HepG2 (cell line): ENCODE data around the gene ATN1. TPM values are rescaled to one million over a fixed set of nuclear protein-coding genes. Genes with fewer than 3 reads are reported as not detected.

Experiments
- ASH2L ChIP-seq: fragments of 300-600, 200-600 bp; sonication (generic); IDR thresholded peaks from 2 replicates; pipeline ENCODE4 v1.7.0; 2017; ENCODE audit warnings: low read depth, mild to moderate bottlenecking, moderate library complexity, mixed read lengths, low read length; ENCODE audit not compliant: insufficient read length
- ATF7-NPFF ChIP-seq: sonication (generic); formaldehyde crosslinking; IDR thresholded peaks from 2 replicates; pipeline ENCODE4 v1.8.1; 2023; ENCODE audit warnings: mild to moderate bottlenecking, low read depth, missing genetic modification reagents, moderate library complexity
- CBX1 ChIP-seq: IDR thresholded peaks from one replicate; pipeline ENCODE4 v1.6.1; 2016; ENCODE audit warnings: antibody characterized with exemption, low read depth
- DR1 ChIP-seq: sonication (generic); formaldehyde crosslinking; IDR thresholded peaks from 2 replicates; pipeline ENCODE4 v1.8.0; 2021; ENCODE audit warnings: mild to moderate bottlenecking, missing genetic modification reagents, inconsistent platforms
- DRAP1 ChIP-seq: IDR thresholded peaks from 2 replicates; pipeline ENCODE4 v1.6.1; 2016; ENCODE audit warnings: missing genetic modification reagents, missing compliant biosample characterization
- ERF ChIP-seq: IDR thresholded peaks from 2 replicates; pipeline ENCODE4 v1.6.1; 2018; ENCODE audit warnings: missing biosample characterization, missing genetic modification reagents
- GLI4 ChIP-seq: sonication (generic); formaldehyde crosslinking; IDR thresholded peaks from 2 replicates; pipeline ENCODE4 v1.5.1; 2020; ENCODE audit warnings: missing genetic modification reagents, mild to moderate bottlenecking, moderate library complexity, borderline replicate concordance
- HNRNPLL ChIP-seq: fragments of 200-400 bp; formaldehyde crosslinking; IDR thresholded peaks from 2 replicates; pipeline ENCODE4 v1.6.1; 2017; ENCODE audit warnings: mild to moderate bottlenecking, low read depth, low read length; ENCODE audit not compliant: poor library complexity, severe bottlenecking
- MAZ ChIP-seq, 2 experiments: sonication (generic) in 1 of 2; formaldehyde crosslinking in 1 of 2; IDR thresholded peaks; 2 replicates each; pipeline versions ENCODE4 v1.5.0 to v1.6.1; 2012 to 2020; ENCODE audit warnings: low read depth in 2 of 2, mild to moderate bottlenecking in 2 of 2, borderline replicate concordance in 1 of 2, improper control_type of control experiment in 1 of 2, low read length in 1 of 2, missing genetic modification reagents in 1 of 2, moderate library complexity in 1 of 2
- NKX3-1 ChIP-seq: sonication (generic); formaldehyde crosslinking; IDR thresholded peaks from 2 replicates; pipeline ENCODE4 v1.5.0; 2020; ENCODE audit warnings: missing genetic modification reagents
- POLR2AphosphoS5 ChIP-seq: IDR thresholded peaks from 2 replicates; pipeline ENCODE4 v1.6.1; 2012; ENCODE audit warnings: low read depth, low read length
- RAD21 ChIP-seq: fragments of 450-650 bp; formaldehyde crosslinking; IDR thresholded peaks from 2 replicates; pipeline ENCODE4 v1.5.0; 2020; ENCODE audit warnings: mild to moderate bottlenecking
- RFX3 ChIP-seq: IDR thresholded peaks from 2 replicates; pipeline ENCODE4 v1.6.1; 2016; ENCODE audit warnings: missing biosample characterization, missing genetic modification reagents
- RFXAP ChIP-seq: sonication (generic); formaldehyde crosslinking; IDR thresholded peaks from 2 replicates; pipeline ENCODE4 v1.4.0; 2020; ENCODE audit warnings: missing genetic modification reagents, borderline replicate concordance
- SPEN ChIP-seq: sonication (generic); formaldehyde crosslinking; IDR thresholded peaks from 2 replicates; pipeline ENCODE4 v1.5.1; 2020; ENCODE audit warnings: low read depth, mild to moderate bottlenecking, missing genetic modification reagents
- ZC3H4 ChIP-seq: sonication (generic); formaldehyde crosslinking; IDR thresholded peaks from 2 replicates; pipeline ENCODE4 v1.4.0; 2020; ENCODE audit warnings: missing genetic modification reagents, borderline replicate concordance
- ZNF136 ChIP-seq: sonication (generic); formaldehyde crosslinking; IDR thresholded peaks from 2 replicates; pipeline ENCODE4 v1.8.1; 2022; ENCODE audit warnings: low read depth, mild to moderate bottlenecking, moderate library complexity, missing genetic modification reagents
- ZNF264 ChIP-seq: sonication (generic); formaldehyde crosslinking; IDR thresholded peaks from 2 replicates; pipeline ENCODE4 v1.4.0; 2020; ENCODE audit warnings: missing genetic modification reagents
- ZNF432 ChIP-seq: sonication (generic); formaldehyde crosslinking; IDR thresholded peaks from 2 replicates; pipeline ENCODE4 v1.5.0; 2020; ENCODE audit warnings: missing genetic modification reagents, mild to moderate bottlenecking, borderline replicate concordance
- ZNF503 ChIP-seq: sonication (generic); formaldehyde crosslinking; IDR thresholded peaks from 2 replicates; pipeline ENCODE4 v1.4.0; 2020; ENCODE audit warnings: missing genetic modification reagents
- ZNF546 ChIP-seq: sonication (generic); formaldehyde crosslinking; conservative IDR thresholded peaks from 2 replicates; pipeline ENCODE4 v1.8.1; 2023; ENCODE audit warnings: mild to moderate bottlenecking, missing genetic modification reagents
- ZSCAN25 ChIP-seq: sonication (generic); formaldehyde crosslinking; IDR thresholded peaks from 2 replicates; pipeline ENCODE4 v1.8.0; 2022; ENCODE audit warnings: mild to moderate bottlenecking, missing genetic modification reagents
- polyA plus RNA-seq, 8 experiments: library from polyadenylated mRNA; depleted of rRNA in 3 of 8; stranded (reverse) in 7 of 8; unstranded in 1 of 8; fragments of >200 nt; fragmentation: Illumina TruSeq in 4 of 8; extraction: Trizol in 4 of 8; gene quantifications; 2 replicates each; pipeline versions ENCODE4 v1.2.1 to v1.2.3, GENCODE V29; 2011 to 2016; ENCODE audit warnings: low read depth in 4 of 8, missing spikeins in 1 of 8, mixed read lengths in 1 of 8; ENCODE audit not compliant: insufficient read depth in 1 of 8
- total RNA-seq, 5 experiments: library from RNA; depleted of rRNA; stranded (reverse); fragments of >200 nt; fragmentation: Illumina TruSeq; extraction: Trizol; gene quantifications; 2 replicates each; pipeline ENCODE4 v1.2.3, GENCODE V29; 2016; ENCODE audit warnings: low read depth in 1 of 5
- TF ChIP-seq, protein P1 (sequence below): sonication (generic); formaldehyde crosslinking; IDR thresholded peaks from 2 replicates; pipeline ENCODE4 v1.4.0; 2020; ENCODE audit warnings: missing genetic modification reagents, borderline replicate concordance

ATN1 gene
- total and polyA plus RNA-seq, 2 of the 13 experiments (the other 11 are each of a cell fraction or from before 2014, with no cell fraction given): 2.1 to 8.6 TPM

DNA sequence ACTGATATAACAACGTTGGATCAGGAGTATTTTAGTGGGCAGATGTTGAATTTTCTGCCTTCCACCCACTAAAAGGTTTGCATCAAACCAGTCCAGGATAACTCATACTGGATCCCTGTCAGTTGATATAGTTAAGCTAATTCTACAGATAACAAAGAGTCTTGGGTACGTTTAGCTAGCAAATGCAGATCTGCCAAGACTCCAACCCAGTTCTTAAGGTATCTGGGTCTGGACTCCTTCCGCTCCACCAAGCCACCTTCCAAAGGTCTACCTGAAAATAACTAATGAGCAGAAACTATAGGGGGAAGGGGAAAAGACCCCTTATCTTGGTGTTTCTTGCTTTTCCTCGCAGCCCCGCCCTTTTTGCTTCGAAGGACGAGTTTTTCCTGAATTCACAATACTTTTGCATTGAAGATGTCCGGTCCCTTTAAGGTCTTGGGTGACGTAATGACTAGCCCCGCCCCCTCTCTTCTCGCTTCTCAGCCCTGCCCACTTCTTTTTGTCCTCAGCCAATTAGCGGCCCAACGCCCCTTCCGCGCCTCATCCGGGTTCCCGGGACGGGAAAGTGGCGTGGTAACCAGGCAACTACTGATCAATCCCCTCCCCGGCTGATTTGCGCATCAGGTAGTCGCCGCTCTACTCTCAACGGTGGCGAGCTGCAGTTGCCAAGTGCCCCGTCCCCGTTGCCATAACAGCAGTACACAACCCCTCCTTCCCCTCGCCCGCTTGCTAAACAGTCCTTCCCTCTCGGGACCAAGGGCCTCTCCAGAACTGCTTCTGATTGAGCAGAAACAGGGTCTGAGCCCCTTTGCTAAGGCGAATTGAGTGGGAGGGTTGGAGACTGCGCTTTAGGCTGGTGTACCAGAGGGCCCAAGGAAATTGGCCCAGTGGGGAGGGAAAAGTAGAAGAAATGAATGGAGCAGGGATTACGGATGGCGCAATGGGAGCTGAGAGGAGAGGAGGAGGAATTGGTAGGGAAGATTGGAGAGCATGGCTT, 23.2 kb upstream of the ATN1 start, which contains the start of gene LRRC23 (continued):
- TF ChIP-seq, protein P1, sequence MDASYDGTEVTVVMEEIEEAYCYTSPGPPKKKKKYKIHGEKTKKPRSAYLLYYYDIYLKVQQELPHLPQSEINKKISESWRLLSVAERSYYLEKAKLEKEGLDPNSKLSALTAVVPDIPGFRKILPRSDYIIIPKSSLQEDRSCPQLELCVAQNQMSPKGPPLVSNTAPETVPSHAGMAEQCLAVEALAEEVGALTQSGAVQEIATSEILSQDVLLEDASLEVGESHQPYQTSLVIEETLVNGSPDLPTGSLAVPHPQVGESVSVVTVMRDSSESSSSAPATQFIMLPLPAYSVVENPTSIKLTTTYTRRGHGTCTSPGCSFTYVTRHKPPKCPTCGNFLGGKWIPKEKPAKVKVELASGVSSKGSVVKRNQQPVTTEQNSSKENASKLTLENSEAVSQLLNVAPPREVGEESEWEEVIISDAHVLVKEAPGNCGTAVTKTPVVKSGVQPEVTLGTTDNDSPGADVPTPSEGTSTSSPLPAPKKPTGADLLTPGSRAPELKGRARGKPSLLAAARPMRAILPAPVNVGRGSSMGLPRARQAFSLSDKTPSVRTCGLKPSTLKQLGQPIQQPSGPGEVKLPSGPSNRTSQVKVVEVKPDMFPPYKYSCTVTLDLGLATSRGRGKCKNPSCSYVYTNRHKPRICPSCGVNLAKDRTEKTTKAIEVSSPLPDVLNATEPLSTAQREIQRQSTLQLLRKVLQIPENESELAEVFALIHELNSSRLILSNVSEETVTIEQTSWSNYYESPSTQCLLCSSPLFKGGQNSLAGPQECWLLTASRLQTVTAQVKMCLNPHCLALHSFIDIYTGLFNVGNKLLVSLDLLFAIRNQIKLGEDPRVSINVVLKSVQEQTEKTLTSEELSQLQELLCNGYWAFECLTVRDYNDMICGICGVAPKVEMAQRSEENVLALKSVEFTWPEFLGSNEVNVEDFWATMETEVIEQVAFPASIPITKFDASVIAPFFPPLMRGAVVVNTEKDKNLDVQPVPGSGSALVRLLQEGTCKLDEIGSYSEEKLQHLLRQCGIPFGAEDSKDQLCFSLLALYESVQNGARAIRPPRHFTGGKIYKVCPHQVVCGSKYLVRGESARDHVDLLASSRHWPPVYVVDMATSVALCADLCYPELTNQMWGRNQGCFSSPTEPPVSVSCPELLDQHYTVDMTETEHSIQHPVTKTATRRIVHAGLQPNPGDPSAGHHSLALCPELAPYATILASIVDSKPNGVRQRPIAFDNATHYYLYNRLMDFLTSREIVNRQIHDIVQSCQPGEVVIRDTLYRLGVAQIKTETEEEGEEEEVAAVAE: no peak
- TF ChIP-seq RFX3: peak; percentile 85
- no peak for TF ChIP-seq NKX3-1 (CRISPR knock-in tag)
- TF ChIP-seq ZNF264: peak; percentile 25; the same call in 1 of the 2 replicates
- TF ChIP-seq CBX1: no peak
- TF ChIP-seq MAZ (IDR thresholded peaks at IDR 0.05; ENCODE audit: borderline replicate concordance, low read depth, low read length): 0 out of 2 replicates have a peak, but pooled peaks have one; percentile 14
- no peak for TF ChIP-seq MAZ (CRISPR knock-in tag; IDR thresholded peaks at IDR 0.05; ENCODE audit: low read depth)
- no peak for TF ChIP-seq RAD21
- peak; percentile 100 for TF ChIP-seq HNRNPLL
- peak; percentile 58 for TF ChIP-seq POLR2AphosphoS5
- peak; percentile 68 for TF ChIP-seq ASH2L
- TF ChIP-seq ERF (CRISPR knock-in tag): no peak
- TF ChIP-seq SPEN (CRISPR knock-in tag): no peak
- no peak for TF ChIP-seq ATF7-NPFF
- no peak for TF ChIP-seq ZC3H4
- no peak for TF ChIP-seq ZNF503
- TF ChIP-seq ZNF546 (CRISPR knock-in tag): no peak
- no peak for TF ChIP-seq ZNF432 (CRISPR knock-in tag)
- peak; percentile 40; the same call in 1 of the 2 replicates for TF ChIP-seq RFXAP
- TF ChIP-seq ZSCAN25 (CRISPR knock-in tag): no peak
- TF ChIP-seq DRAP1 (CRISPR knock-in tag): peak; percentile 57; the same call in 1 of the 2 replicates
- TF ChIP-seq GLI4 (CRISPR knock-in tag): no peak
- TF ChIP-seq ZNF136: no peak
- no peak for TF ChIP-seq DR1
